Panc1 (cell line): ENCODE measurements around the gene CPSF2.

Experiments used
- CTCF ChIP-seq: fragments of 450-650 bp; IDR thresholded peaks from 2 replicates; pipeline ENCODE4 v1.5.1; 2017; ENCODE audit warnings: mild to moderate bottlenecking
- POLR2AphosphoS5 ChIP-seq: IDR thresholded peaks from 2 replicates; pipeline ENCODE4 v1.6.1; 2012; ENCODE audit warnings: mild to moderate bottlenecking, low read depth, low read length, moderate library complexity
- REST ChIP-seq, 2 experiments: IDR thresholded peaks; 2 replicates each; pipeline ENCODE4 v1.6.1; 2011 to 2012; ENCODE audit warnings: low read depth in 2 of 2, control low read depth in 1 of 2, low read length in 1 of 2, mild to moderate bottlenecking in 1 of 2, moderate library complexity in 1 of 2; ENCODE audit not compliant: insufficient read depth in 1 of 2
- SIN3A ChIP-seq: IDR thresholded peaks from 2 replicates; pipeline ENCODE4 v1.6.1; 2012; ENCODE audit warnings: low read depth, mild to moderate bottlenecking, low read length, moderate library complexity, borderline replicate concordance; ENCODE audit not compliant: insufficient read depth
- TCF7L2 ChIP-seq: IDR thresholded peaks from 2 replicates; pipeline ENCODE4 v1.6.1; 2011; ENCODE audit warnings: mild to moderate bottlenecking, low read depth, low read length, inconsistent platforms

GRCh38 chr14:92164958-92165357 lies 43.2 kb downstream of the CPSF2 start:
- TF ChIP-seq CTCF (no peak), SIN3A (no peak), POLR2AphosphoS5 (no peak), REST (IDR thresholded peaks at IDR 0.05; ENCODE audit: insufficient read depth in 1 of 2, low read depth in 2 of 2, low read length in 1 of 2) (no peak), TCF7L2 (no peak)
